Activated CD8-positive, alpha-beta memory T cell treated with anti-CD3 and anti-CD28 coated beads for 36 hours (primary cell): ENCODE results near the gene DEFB132. TPM values are rescaled to one million over a fixed set of nuclear protein-coding genes. Genes with fewer than 3 reads are reported as not detected.
"Not testable (repeated sequence)": the region's sequence is repeated elsewhere in the genome, so short reads cannot be mapped to it uniquely, and the experiment has no call there.

Experiments
- CTCF ChIA-PET: fragments of 350-600 bp; sonication (Branson Sonifier 250); formaldehyde crosslinking; loops from one replicate; lab custom pipeline; 2021; ENCODE audit warnings: antibody characterized with exemption; lab: Charles Lee
- POLR2A ChIA-PET: fragments of 350-600 bp; sonication (Branson Sonifier 250); formaldehyde crosslinking; loops from one replicate; lab custom pipeline; 2021; ENCODE audit warnings: antibody characterized with exemption; lab: Charles Lee
- total RNA-seq, 2 experiments: library from RNA; stranded (reverse); gene quantifications; one replicate each; pipeline ENCODE4 v1.2.3, GENCODE V29; 2021

The DEFB132 gene, protein sequence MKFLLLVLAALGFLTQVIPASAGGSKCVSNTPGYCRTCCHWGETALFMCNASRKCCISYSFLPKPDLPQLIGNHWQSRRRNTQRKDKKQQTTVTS
- total RNA-seq = not detected

DNA sequence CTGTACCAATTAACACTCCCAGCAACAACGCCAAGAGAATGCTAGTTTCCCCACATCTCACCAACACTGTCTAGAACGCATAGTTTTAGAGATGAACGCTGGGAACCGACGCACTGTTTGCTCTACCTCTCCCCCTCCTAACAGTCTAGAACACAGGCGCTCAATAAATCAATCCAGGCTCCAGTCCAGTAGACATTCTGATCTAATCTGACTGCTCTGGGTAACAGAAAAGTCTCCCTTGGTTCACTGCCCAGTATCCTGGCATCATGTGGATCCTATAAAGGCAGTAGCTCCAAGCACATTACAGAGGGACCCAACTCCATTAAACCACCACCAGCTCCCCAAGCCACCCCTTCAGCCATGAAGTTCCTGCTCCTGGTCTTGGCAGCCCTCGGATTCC, at the start of gene DEFB132:
DEFB132 (plus strand) TSS at position 306 of the 400 bp plus-strand sequence; CDS start at position 361, 55 bp downstream.
- ChIA-PET POLR2A (no interaction called here), CTCF (no interaction called here)

DNA sequence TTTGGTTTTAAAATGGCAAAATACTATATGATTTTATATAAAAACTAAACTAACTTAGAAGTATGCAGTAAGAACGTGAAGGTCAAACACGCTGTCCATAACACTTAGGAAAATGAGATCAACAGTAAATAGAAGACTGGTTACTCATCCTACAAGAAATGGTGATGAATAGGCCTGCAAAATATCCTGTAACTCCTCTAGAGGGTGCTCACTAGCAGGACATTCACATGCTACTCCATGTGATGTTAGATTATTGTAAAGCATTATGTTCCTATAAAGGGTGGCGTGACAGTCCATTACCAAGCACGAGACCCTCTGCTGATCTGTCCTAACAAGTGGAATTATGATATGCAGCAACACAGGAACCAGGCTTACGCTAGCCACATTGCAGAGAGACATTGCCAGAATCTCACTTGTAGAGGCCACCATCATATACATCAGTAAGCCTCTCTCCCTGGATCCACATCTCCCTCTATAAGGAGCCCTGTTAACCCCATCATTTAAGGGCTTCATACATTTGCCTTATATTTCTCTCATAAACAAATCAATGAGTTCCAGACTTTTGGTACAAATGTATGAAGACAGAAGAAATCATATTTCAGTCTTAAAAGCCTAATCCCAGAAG, 48.5 kb upstream of the DEFB132 start:
- CTCF ChIA-PET = interaction anchor here (1.0 kb wide), 1 partner anchor 121 kb away, joined by 4 read pairs; no protein-coding TSS in a partner anchor
- POLR2A ChIA-PET = no interaction called here

DNA sequence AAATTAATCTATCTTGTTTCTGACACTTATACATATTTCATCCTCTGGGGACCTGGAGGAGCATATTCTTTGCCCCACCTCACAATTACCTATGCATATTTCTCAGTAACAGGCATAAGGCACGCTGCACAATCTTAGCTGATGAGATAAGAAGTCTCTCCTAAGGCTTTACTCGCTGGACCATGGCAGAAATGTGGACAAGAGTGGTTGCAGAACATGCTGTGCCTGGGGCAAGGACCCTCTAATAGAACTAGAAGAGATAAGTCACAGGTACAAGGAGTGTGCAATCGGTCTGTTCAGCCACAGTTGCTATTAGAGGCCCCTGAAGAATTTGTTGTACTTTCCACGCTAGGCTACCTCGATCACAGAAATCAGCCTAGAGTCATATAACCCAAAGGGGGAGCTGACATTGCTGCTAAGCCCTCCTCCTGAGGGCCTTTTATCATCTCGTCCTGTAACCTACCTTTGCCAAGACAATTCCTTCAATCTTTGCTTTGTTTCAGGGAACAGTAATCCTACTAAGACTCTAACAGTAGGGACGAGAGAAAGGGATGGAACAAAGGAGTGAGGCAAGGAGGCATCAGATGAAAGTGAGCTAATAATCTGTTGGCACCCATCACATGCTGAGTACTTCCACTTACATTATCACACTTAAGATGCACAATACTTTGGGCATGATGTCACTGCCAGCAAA, 46.6 kb upstream of the DEFB132 start:
- POLR2A ChIA-PET = no interaction called here
- CTCF ChIA-PET = interaction anchor here (0.9 kb wide), 1 partner anchor 56 kb away, joined by 6 read pairs; no protein-coding TSS in a partner anchor

DNA sequence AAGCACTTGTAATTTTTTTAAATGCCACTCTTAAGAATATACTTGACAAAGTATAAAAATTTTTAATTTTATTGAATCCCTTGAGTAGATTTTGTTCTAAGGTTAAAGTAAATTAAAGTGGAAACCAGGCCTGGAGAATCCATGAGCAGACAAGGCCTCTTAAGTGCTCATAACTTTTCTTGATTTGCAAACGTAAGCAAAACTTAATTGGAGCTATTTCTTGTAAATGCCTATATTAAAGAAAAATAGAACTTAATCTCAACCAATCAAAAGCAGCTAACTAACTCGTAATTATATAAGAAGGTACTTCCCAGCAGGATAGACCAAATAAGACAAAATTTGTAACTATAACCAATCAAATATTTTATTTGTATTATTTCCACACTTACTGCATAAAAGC, 43.1 kb upstream of the DEFB132 start:
- ChIA-PET CTCF (no interaction called here), POLR2A (interaction anchor here (0.7 kb wide), 1 partner anchor 68 kb away, joined by 3 read pairs; no protein-coding TSS in a partner anchor)

DNA sequence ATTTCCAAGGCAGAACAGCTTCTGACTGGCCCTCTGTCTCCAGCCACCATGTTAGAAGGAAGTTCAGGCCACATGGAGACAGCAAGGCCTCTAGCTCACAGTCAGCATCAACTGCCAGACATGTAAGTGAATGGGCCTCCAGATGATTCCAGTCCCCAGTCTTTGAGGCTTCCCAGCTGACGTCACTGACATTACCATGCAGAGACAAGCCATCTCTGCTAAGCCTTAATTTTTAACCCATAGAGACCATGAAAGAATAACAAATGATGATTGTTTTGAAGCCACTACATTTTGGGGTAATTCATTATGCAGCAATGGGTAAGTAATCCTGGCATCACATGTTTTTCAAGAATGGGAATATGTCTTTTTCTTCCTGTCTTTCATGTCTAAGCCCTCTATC, 41.7 kb upstream of the DEFB132 start:
- CTCF ChIA-PET = no interaction called here
- POLR2A ChIA-PET = no interaction called here

DNA sequence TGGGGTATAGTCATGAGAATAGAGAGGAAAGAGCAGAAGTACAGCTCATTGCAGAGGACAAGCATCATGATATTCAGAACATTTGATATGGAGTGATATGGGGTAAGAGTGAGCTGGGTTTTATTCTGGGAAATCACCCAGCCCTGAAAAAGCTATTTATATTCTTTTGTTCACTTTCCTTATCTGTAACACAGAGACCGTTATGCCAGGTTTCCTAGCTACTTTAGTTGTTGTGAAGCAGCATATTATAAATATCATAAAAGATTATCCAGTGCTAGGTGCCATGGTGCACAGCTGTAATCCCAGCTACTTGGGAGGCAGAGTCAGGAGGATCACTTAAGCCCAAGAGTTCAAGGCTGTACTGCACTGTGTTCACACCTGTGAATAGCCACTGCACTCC, 40.3 kb upstream of the DEFB132 start:
- POLR2A ChIA-PET = no interaction called here

DNA sequence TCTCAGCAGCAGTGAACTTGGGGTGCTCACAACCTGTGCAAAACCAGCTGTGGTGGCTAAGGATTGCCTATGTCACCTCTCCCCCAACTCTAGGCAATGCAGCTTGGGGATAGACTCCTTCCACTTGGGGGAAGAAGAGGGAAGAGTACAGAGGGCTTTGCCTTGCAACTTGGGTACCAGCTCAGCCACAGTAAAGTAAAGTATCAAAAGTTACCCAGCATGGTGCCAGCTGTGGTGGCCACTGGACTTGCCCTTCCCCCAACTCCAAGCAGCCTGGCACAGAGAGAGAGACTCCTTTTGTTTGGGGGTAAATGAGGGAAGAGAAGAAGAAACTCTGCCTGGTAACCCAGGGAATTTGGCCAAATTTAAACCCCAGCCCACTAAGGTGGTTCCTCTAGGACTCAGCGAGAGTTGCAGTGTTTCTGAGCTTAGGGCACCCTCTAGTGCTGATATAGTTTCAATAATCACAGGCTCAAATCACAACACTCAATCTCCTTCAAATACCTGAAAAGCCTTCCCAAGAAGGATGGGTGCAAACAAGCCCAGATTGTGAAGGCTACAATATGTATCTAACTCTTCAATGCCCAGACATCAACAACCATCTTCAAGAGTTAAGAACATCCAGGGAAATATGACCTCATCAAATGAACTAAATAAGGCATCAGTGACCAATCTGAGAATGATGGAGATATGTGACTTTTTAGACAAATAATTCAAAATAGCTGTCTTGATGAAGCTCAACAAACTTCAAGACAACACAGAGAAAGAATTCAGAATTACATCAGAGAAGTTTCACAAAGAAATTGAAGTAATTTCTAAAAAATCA, 38.0 kb upstream of the DEFB132 start:
- ChIA-PET CTCF (interaction anchor here (1.0 to 1.5 kb wide), 2 partner anchors 15 to 111 kb away, joined by 3 read pairs; no protein-coding TSS in a partner anchor), POLR2A (no interaction called here)

More for the DNA sequence above, 40.3 kb upstream of the DEFB132 start:
- CTCF ChIA-PET = no interaction called here

DNA sequence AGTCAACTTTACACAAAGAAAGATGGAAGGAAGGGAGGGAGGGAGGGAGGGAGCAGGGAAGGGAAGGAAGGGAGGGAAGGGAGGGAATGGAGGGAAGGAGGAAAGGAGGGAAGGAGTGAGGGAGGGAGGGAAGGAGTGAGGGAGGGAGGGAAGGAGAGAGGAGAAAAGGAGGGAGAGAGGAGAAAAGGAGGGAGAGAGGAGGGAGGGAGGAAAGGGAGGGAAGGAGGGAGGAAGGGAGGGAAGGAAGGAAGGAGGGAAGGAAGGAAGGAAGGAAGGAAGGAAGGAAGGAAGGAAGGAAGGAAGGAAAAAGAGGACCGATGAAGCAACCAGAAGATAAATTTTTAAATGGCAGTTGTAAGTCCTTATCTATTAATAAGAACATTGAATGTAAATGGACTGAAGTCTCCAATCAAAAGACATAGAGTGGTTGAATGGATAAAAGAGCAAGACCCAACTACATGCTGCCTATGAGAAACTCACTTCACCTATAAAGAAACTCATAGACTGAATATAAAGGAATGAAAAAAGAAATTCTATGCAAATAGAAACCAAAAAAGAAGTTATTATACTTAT, 36.2 kb upstream of the DEFB132 start:
- POLR2A ChIA-PET = no interaction called here
- CTCF ChIA-PET = no interaction called here

DNA sequence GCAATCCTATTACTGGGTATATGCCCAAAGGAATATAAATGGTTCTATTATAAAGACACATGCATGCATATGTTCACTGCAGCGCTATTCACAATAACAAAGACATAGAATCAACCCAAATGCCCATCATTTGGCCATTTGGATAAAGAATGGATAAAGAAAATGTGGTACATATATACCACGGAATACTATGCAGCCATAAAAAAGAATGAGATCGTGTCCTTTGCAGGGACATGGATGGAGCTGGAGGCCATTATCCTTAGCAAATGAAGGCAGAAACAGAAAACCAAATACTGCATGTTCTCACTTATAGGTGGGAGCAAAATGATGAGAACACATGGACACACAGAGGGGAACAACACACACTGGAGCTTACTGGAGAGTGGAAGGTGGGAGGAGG, 31.6 kb upstream of the DEFB132 start:
- CTCF ChIA-PET = interaction anchor here (1.6 kb wide), 1 partner anchor 40 kb away, joined by 3 read pairs; no protein-coding TSS in a partner anchor
- POLR2A ChIA-PET = not testable (repeated sequence)

DNA sequence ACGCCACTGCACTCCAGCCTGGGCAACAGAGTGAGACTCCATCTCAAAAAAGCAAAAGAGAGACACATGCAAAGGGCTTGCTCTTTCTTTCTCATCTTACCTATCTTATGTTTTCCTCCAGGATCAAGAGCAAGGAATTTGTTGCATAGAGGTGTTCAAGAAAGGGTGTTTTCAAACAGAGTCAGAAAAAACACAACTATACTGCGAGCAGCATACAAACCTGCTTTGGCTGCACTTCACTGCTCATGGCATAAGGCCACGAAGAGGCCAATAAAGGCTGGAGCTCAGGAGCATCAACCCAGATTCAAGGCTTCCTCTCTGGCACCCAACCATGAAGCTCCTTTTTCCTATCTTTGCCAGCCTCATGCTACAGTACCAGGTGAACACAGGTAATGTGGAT, 30.6 kb upstream of the DEFB132 start, which contains the start of gene DEFB129:
DEFB129 (plus strand) TSS at position 301 of the 400 bp plus-strand sequence; CDS start at position 332, 31 bp downstream.
- CTCF ChIA-PET = no interaction called here
- POLR2A ChIA-PET = no interaction called here

DNA sequence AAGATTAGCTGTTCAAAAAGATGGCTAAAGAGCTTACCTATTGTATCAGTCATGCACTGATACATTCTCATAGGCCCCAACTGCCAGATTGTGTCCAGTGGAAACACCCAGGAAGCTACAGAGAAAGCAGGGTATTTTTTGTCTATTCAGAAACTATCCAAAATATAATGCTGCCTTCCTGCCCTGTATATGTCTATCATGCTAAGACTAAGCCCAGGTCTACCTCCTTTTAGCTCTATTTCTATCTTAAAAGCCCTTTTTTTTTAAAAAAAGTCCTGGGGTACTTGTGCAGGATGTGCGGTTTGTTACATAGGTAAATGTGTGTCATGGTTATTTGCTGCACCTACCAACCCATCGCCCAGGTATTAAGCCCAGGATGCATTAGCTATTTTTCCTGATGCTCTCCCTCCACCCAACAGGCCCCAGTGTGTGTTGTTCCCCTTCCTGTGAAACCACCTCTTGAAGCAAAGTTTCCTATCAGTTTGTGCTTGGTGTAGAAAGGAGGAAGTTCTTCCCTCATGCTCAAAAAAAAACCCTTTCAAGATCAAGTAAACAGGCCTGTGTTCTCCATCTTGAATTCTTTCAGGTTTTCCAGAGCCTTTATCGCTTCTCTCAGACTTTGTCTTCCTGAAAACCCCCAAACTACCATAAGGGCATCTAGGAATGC, 30.0 kb upstream of the DEFB132 start:
- POLR2A ChIA-PET = no interaction called here
- CTCF ChIA-PET = no interaction called here

DNA sequence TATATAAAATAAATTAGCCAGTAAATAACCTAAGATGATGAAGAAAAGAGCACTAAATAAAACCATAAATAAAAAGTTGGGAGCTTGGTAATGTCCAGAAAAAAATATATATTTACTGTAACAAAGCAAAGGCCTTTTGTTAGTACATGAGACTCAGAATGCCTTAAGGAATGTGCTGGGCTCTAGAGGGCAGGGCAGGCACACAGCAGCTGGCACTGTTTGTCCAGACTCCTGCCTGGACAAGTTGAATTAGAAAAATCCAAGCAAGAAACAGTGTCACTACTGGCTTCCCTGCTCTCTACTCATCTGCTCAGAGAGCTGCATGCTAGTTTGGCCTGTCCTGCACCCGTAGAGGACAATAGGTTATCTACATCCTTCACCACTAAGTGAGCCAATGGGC, 21.6 kb upstream of the DEFB132 start:
- POLR2A ChIA-PET = no interaction called here
- CTCF ChIA-PET = no interaction called here

DNA sequence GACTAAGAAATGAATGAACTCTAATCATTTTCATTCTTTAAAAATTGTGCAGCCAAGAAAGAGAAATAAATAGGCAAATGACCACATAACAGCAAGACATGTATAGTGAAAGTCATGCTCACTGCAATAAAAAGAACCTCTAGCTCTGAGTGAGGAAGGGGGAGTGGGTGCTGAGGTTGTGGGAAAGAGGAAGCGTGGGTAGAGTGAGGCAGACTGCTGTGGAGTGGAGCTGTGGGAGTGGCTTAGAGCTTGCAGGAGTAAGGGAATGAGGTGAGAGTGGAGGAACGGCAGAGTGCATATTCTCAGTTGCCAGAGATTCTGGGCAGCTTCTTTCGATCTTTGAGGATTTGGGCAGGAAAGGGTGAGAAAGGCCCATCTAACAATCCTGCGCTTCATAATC, 20.0 kb upstream of the DEFB132 start:
- ChIA-PET CTCF (no interaction called here), POLR2A (interaction anchor here (0.8 kb wide), 1 partner anchor 147 kb away, joined by 3 read pairs; no protein-coding TSS in a partner anchor)

DNA sequence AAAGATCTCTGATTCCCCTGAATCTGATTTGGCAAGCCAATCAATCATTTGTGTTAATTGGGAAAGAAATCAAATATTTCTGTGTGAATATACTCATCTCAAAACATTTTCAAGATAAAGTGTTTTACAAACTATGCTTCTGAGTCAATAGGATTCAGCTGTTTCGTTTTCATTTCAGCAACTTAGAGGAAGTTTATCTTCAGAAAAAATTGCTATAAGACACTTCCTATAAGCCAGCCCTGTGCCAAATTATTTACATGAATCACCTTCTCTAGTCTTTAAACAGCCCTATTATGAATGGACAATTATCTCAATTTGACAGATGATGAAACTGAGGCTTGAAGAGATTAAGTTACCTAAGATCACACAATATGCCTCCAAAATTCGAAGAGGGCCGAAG, 19.6 kb upstream of the DEFB132 start:
- ChIA-PET POLR2A (interaction anchor here (0.8 kb wide), 1 partner anchor 147 kb away, joined by 3 read pairs; no protein-coding TSS in a partner anchor), CTCF (no interaction called here)

DNA sequence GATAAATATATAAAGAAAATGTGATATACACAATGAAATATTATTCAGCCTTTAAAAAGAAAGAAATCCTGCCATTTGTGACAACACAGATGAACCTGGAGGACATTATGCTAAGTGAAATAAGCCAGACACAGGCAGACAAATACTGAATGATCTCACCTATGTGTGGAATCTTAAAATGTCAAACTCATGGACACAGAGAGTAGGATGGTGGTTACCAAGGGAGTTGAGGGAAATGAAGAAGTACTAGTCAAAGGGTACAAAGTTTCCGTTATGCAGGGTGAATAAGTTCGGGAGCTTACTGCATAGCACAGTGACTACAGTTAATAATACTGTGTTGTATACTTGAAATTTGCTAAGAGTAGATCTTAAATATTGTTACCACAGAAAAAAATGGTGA, 14.6 kb upstream of the DEFB132 start:
- CTCF ChIA-PET = no interaction called here

DNA sequence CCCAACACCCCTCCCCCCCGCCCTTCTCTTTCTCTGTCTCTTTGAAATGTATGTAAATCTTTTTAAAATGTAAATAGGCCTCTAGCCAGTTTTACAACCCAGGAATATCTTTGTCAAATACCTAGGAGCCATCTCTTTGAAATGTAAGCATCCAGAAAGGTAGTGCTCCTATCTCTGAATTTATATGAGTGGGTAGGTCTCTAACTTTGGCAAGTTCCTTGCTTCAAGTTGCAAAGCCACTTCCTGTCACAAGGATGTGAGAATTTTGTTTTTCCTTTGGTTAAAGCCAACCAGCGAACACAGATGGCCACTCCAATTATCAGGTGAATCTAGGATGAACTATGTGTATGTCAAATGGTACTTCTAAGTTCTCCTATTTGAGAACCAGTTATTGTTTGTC, 6.2 kb upstream of the DEFB132 start:
- POLR2A ChIA-PET = no interaction called here
- CTCF ChIA-PET = no interaction called here

More for the DNA sequence above, 14.6 kb upstream of the DEFB132 start:
- POLR2A ChIA-PET = no interaction called here

DNA sequence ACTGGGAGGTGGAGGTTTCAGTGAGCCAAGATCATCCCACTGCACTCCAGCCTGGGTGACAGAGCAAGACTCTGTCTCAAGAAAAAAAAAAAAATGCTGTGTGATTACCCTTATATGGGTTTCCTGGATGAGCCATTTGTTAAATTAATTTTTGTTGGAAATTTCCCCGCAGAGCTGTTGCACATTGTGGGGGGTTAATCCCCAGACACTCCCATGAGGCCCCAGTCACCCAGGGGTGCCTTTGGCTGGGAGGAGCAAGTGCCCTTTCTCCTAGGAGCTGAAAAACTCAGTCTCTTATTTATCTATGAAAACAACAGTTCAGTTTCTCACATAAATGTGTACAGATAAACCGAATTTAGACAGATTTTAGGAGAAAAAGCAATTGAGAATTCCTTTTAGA, 4.7 kb upstream of the DEFB132 start:
- CTCF ChIA-PET = no interaction called here

DNA sequence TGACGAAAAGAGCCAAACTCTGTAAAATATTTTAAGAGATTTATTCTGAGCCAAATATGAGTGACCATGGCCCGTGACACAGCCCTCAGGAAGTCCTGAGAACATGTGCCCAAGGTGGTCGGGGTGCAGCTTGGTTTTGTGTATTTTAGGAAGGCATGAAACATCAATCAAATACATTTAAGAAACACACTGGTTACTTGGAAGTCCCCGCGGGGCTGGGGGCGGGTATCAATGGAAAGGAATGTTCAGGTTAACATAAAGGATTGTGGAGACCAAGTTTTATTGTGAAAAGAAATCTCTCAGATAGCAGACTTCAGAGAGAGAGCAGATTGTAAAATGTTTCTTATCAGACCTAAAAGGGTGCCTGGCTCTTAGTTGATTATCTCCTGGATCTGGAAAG, 4.1 kb upstream of the DEFB132 start:
- CTCF ChIA-PET, POLR2A ChIA-PET: not testable (repeated sequence)

More for the DNA sequence above, 4.7 kb upstream of the DEFB132 start:
- POLR2A ChIA-PET = no interaction called here
